OCI-LY3 (cell line): ENCODE measurements around the gene ENTPD7.
A peak's percentile ranks its signal among the peaks of the same experiment; 100 is the strongest.

Experiments
- H2AFZ ChIP-seq: fragments of 200-600, 300-600 bp; shearing (Covaris generic); 2 replicates; pipeline ENCODE4 v1.6.0; 2014; ENCODE audit warnings: antibody characterized with exemption, low read depth, low read length
- H3K27ac ChIP-seq: fragments of 200-600, 300-600 bp; sonication (generic); 2 replicates; pipeline ENCODE4 v1.5.1; 2014; ENCODE audit warnings: mild to moderate bottlenecking, low read length, moderate library complexity, mixed read lengths
- H3K27me3 ChIP-seq: fragments of 200-600, 300-600 bp; sonication (generic); 2 replicates; pipeline ENCODE4 v1.6.1; 2014; ENCODE audit warnings: low read depth, low read length, mixed read lengths
- H3K36me3 ChIP-seq: fragments of 200-600, 300-600 bp; sonication (generic); replicated peaks from 2 replicates; pipeline ENCODE3; 2014; ENCODE audit warnings: low read depth, low read length, mixed read lengths
- H3K4me1 ChIP-seq: fragments of 300-600, 200-600 bp; sonication (generic); 2 replicates; pipeline ENCODE4 v1.6.1; 2014; ENCODE audit warnings: low read length, mixed read lengths
- H3K4me2 ChIP-seq: fragments of 200-600, 300-600 bp; sonication (generic); 2 replicates; pipeline ENCODE4 v1.6.1; 2014; ENCODE audit warnings: low read length, mixed read lengths
- H3K4me3 ChIP-seq: fragments of 300-600, 200-600 bp; sonication (generic); 2 replicates; pipeline ENCODE4 v1.5.1; 2014; ENCODE audit warnings: antibody characterized with exemption, mild to moderate bottlenecking, low read length, moderate library complexity
- H3K79me2 ChIP-seq: fragments of 300-600, 200-600 bp; shearing (Covaris generic); 2 replicates; pipeline ENCODE4 v1.6.1; 2014; ENCODE audit warnings: mild to moderate bottlenecking, low read length, mixed read lengths
- H3K9ac ChIP-seq: fragments of 300-600, 200-600 bp; shearing (Covaris generic); 2 replicates; pipeline ENCODE4 v1.6.0; 2014; ENCODE audit warnings: mild to moderate bottlenecking, low read length, moderate library complexity
- H3K9me3 ChIP-seq: fragments of 200-600, 300-600 bp; shearing (Covaris generic); 2 replicates; pipeline ENCODE4 v1.6.1; 2014; ENCODE audit warnings: low read length, mixed read lengths; ENCODE audit not compliant: insufficient read depth
- H4K20me1 ChIP-seq: fragments of 200-600, 300-600 bp; sonication (generic); 2 replicates; pipeline ENCODE4 v1.6.1; 2016; ENCODE audit warnings: low read length, mixed read lengths; ENCODE audit not compliant: insufficient read depth
- CTCF ChIP-seq: fragments of 200-600, 300-600 bp; sonication (generic); IDR thresholded peaks from 2 replicates; pipeline ENCODE4 v1.5.1; 2014; ENCODE audit warnings: antibody characterized with exemption, low read length, low read depth
- EZH2phosphoT487 ChIP-seq: fragments of 200-600 bp; shearing (Covaris generic); IDR thresholded peaks from 2 replicates; pipeline ENCODE4 v1.6.1; 2018; ENCODE audit warnings: antibody characterized with exemption, mixed run types, low read depth

Gene ENTPD7

GRCh38 chr10:99630433-99630832 is 28.9 kb upstream of the ENTPD7 start:
- H3K27ac ChIP-seq: no peak overlapping the region
- H3K4me3 ChIP-seq: no peak overlapping the region
- H2AFZ ChIP-seq: no peak overlapping the region
- no peaks in the 10 kb centered on the region for H3K79me2 ChIP-seq
- H3K4me1 ChIP-seq: peaks cover 25% of the 10 kb centered on the region
- no peaks in the 10 kb centered on the region for H3K9me3 ChIP-seq
- H3K4me2 ChIP-seq: peak overlapping the region; percentile 39; the same call in 1 of the 2 replicates
- H4K20me1 ChIP-seq: no peaks in the 10 kb centered on the region
- TF ChIP-seq CTCF: peak; percentile 67
- no peak for TF ChIP-seq EZH2phosphoT487
- H3K9ac ChIP-seq: no peak overlapping the region
- H3K27me3 ChIP-seq: no peaks in the 10 kb centered on the region
- H3K36me3 ChIP-seq: no peaks in the 10 kb centered on the region

GRCh38 chr10:99630991-99631390 is 28.3 kb upstream of the ENTPD7 start:
- H3K27ac ChIP-seq: no peak overlapping the region
- H3K4me2 ChIP-seq: no peak overlapping the region
- H2AFZ ChIP-seq: no peak overlapping the region
- H3K4me1 ChIP-seq: peaks cover 25% of the 10 kb centered on the region
- H4K20me1 ChIP-seq: no peaks in the 10 kb centered on the region
- H3K4me3 ChIP-seq: no peak overlapping the region
- H3K36me3 ChIP-seq: no peaks in the 10 kb centered on the region
- no peak overlapping the region for H3K9ac ChIP-seq
- no peaks in the 10 kb centered on the region for H3K79me2 ChIP-seq
- H3K9me3 ChIP-seq: no peaks in the 10 kb centered on the region
- TF ChIP-seq EZH2phosphoT487 (no peak), CTCF (no peak)
- H3K27me3 ChIP-seq: no peaks in the 10 kb centered on the region

GRCh38 chr10:99631496-99631895 is 27.8 kb upstream of the ENTPD7 start:
- no peak overlapping the region for H3K9ac ChIP-seq
- no peaks in the 10 kb centered on the region for H3K27me3 ChIP-seq
- H3K79me2 ChIP-seq: no peaks in the 10 kb centered on the region
- no peak overlapping the region for H3K4me2 ChIP-seq
- H3K9me3 ChIP-seq: no peaks in the 10 kb centered on the region
- no peak overlapping the region for H2AFZ ChIP-seq
- TF ChIP-seq CTCF (no peak), EZH2phosphoT487 (no peak)
- peaks cover 25% of the 10 kb centered on the region for H3K4me1 ChIP-seq
- no peaks in the 10 kb centered on the region for H4K20me1 ChIP-seq
- H3K27ac ChIP-seq: no peak overlapping the region
- no peaks in the 10 kb centered on the region for H3K36me3 ChIP-seq
- H3K4me3 ChIP-seq: no peak overlapping the region

GRCh38 chr10:99633832-99634231 is 25.5 kb upstream of the ENTPD7 start:
- Histone ChIP-seq H2AFZ (no peak overlapping the region), H3K79me2 (no peaks in the 10 kb centered on the region), H3K9ac (no peak overlapping the region), H3K4me2 (no peak overlapping the region), H3K27ac (no peak overlapping the region), H4K20me1 (no peaks in the 10 kb centered on the region), H3K36me3 (no peaks in the 10 kb centered on the region), H3K4me1 (peaks cover 16% of the 10 kb centered on the region), H3K27me3 (no peaks in the 10 kb centered on the region), H3K9me3 (no peaks in the 10 kb centered on the region), H3K4me3 (no peak overlapping the region)
- TF ChIP-seq CTCF: no peak
- no peak for TF ChIP-seq EZH2phosphoT487
